Kasumi-1 (cell line): ENCODE measurements around the gene RXRA.

Source experiments
- DNase-seq, 2 experiments: peaks; one replicate each; lab custom pipeline; 2025; lab: John Stamatoyannopoulos, UW

The RXRA gene

DNA sequence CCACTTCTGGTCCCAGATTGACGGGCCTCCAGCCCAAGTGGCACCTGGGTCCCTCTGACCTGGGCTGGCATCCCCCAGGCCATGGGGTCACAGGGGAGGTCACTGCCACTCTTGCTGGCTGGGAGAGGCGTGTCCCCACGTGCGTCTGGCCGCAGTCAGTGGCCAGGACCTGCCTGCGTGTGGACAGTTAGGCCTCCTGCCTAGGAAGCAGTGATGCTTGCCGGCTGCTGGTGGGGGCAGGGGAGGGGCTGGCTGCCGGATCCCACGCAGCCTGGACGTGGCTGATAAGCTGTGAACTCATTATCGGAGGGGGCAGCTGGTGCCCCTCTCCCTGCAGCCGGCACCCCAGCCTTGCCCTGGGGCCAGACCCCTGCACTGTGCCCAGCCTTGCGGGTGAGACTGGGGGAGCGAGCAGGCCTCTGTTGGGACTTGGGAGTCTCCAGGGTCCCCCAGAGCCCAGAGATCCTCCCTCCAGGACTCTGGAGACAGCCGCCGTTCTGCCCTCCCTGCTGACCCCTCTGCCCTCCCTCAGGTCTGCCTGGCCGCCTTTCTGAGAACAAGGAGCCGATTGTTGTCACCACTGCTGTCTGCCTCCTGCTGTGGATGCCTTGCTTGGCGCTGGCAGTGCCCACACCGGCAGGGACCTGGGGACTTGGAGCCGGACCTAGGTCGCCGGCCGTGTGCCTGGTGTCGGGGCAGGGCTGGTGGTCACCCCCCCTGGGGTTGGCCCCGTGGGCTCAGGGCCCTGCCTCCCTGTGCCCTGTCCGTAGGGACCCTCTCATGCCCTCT is 12.3 kb downstream of the RXRA start:
- no peak for DNase-seq

DNA sequence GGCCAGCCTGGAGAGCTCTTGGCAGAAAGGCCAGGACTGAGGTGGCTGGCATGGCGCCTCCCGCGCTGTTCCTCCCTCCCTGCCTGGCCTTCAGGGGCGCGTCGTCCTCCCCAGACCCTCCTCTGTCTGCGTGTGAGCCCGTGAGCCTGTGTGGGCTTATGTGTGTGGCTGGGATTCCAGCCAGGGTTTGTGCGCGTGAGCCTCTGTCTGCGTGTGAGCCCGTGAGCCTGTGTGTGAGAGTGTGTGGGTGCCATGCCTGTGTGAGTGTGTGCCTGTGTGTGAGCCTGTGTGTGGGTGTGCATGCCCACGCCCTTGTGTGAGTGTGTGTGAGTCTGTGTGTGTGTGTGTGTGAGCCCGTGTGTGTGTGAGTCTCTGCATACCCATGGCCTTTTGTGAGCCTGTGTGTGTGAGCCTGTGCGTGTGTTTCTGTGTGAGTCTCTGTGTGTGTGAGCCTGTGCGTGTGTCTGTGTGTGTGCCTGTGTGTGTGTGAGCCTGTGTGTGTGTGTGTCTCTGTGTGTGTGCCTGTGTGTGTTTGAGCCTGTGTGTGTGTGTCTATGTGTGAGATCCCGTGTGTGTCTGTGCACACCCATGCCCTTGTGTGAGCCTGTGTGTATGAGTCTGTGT is 13.0 kb downstream of the RXRA start:
- DNase-seq: no peak

DNA sequence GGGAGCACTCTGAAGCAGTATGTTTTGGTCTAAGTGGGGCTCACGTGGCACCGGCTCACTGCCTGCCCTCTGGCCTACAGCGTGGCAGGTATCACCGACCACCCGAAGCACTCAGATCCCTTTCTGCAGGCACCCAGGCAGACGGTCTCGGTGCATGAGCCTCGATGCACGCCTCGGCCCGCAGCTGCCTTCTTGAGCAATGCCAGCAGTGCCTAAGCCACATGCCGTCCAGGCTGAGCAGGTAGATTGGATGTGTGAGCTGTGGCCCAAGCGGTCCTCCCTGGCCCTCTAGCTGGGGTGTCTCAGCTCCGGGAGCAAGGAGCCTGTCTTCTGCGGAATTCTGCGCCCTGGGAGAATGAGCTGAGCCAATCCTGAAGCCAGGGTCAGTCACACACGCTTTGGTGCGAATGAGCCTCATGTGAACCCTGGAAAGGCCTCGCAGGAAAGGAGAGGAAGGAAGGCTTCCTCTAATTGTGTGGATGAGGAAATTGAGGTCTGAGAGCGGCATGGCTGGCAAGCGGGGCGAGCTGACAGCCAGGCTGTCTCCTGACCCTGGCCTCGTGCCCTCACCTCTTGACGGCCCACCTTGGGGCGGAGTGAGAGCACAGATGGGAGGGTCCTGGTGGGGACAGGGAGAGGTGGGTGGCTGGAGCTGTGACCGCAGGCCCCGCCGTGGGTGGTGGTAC is 14.4 kb downstream of the RXRA start:
- peak; percentile 45 to 60 for DNase-seq

DNA sequence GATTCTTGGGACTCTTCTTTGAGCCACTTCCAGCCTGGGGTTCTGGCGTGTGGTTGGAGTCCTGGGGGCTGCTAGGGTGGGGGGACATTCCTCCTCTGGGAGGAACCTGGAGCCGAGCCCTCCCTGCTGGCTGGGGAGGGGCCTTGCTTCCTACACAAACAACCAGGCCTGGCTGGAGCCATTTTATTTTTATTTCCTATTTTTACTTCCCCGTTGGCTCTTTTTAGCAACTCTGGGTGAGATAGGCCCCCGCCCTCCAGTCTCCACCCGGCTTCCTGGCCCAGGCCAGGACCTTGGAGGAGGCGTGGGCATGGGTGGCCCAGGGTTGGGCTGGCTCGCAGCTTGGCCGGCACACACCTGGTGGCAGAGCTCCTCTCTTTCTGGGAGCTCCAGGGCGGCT is 15.1 kb downstream of the RXRA start:
- DNase-seq: peak; percentile 45 to 66

DNA sequence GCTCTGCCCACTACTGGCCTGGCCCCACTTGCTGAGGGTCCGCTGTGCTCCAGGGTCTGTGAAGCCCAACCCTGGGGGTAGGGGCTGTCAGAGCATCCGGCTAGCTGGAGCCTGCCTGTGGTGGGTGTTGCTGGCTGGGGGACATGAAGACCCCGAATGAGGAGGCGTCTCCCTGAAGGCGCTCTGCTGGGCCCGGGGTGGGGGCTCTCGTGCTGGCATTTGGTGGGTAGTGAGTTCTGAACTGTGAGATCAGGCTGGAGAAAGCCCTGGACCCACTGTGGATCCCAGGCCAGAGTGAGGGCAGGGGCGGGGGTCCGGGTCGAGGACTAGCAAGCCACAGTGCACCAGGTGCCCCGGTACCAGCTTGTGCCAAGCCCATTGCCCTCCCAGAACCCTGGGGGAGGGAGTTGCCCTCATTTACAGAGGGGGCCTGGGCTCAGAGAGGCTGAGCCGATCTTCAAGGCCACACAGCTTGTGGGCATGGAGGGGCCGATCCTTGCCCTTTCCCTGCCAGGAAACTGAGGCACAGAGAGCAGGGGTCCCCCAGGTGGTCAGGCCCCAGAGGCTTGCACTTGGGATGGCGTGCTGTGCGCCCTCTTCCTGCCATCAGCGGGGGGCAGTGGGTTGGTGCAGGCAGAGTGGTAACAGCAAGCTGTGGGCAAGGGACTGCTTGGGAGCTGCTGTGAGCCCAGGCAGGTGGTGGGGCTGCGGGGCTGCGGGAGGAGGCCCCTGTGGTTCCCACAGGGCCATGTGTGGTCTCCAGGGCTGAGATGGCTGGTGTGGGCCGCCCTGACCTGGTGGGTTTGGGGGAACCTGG is 15.9 kb downstream of the RXRA start:
- DNase-seq: no peak

DNA sequence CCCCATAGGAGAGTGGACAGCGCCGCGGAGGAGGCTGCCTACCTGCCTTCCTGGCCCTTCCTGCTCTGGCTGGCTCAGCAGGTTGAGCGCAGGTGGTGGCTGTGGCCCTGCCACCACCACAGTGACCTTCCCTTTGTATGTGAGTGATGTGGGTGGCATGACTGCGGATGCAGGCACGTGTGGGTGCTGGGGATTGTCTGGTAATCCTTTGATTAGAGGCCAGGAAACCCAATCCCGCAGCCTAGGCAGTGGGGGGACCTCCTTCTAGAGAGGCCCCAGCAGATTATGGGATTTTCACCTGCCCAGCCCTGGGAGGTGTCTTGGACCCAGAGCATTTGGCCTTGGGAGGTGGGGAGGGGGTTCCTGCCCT is 16.5 kb downstream of the RXRA start:
- no peak for DNase-seq

DNA sequence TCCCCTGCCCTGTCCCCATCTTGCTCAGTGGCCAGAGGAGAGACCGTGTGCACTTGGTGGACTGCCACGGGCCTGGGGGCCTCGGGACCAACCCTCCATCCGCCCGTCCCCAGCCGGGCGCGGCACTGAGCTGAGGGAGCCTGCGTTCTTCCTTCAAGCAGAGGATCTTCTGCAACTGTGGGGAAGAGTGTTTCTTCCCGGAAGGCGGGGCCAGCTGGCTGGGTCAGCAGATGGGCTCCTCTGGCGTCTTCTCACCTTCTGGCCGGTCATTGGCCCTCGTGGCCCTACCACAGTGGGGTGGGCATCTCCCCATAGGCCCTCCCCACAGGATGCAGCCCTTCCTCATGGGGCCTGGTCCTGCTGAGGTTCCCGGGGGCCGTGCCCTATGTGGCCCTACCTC is 17.4 kb downstream of the RXRA start:
- DNase-seq: no peak

DNA sequence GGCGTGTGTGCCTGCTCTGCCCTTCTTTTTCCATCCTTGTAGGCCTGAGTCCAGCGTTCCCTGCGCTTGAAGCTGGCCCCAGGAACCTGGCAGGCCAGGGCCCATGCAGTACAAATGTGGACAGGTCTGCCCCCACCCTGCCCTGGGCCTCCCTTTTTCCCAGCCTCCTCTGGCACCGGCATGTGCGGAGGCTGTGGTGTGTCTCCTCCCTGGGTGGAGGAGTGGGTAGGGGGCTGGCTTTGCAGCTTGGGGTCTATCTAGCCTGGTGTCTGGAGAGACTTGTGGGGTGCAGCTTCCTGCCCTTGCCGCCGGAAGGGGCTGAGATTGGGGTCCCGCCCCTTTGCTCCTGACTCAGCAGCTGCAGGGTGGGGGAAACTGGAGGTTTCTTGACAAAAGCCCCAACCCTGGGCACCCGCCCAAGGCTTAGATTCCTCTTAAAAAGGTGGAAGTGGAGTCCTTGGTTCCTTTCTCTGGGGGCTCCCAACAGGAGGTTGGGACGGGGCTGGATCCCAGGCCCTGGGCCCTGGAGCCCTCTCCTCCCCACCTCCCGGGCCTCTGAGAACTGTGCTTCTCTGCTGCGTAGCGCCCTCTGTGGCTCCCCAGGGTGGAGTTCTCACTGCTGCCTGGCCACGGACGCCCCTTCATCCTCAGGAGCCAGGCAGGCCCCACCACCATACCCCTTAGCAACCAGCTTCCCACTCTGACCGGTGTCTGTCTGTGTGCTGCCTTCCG is 18.0 kb downstream of the RXRA start:
- peak; percentile 49 to 56 for DNase-seq

DNA sequence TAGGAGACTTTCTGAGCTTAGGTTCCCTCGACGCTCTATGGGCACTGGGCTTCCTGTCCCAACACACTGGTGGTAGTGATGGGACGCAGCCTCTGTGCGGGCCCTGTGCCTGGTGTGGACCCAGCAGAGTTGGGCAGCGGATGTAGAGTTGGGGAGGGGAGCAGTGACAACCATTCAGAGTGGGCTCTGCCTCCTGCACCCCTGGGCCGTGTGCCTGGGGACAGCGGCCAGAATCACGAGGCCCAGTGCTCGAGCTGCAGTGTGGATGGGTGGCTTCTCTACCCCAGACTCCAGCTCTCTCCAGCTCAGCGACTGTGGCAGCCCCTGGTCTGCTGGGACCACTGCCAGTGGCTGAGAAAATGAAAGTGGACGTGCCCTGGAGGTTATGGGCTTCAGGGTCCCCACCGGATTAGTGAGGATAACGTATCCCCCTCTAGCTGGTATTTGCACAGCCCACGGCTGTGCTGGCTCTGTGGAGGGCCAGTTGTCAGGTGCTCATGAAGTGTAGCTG is 18.6 kb downstream of the RXRA start:
- no peak for DNase-seq

DNA sequence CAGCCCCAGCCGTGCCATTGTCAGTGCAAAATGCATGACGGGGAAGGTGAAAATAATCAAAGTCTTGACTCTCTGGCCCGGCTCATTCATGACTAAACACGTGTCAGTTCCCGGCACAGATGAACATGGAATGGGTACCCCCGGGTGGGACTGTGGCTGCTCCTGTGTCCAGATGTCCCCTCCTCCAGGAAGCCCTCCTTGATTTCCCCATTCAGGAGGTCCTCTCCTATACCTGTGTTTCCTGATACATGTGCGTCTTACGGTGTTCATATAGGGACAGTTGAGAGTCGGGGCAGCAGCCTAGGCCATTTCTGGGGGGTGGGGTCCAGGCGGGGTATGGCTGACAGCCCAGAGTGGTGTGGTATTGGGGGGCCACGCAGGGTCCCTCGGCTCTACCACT is 19.5 kb downstream of the RXRA start:
- no peak for DNase-seq

DNA sequence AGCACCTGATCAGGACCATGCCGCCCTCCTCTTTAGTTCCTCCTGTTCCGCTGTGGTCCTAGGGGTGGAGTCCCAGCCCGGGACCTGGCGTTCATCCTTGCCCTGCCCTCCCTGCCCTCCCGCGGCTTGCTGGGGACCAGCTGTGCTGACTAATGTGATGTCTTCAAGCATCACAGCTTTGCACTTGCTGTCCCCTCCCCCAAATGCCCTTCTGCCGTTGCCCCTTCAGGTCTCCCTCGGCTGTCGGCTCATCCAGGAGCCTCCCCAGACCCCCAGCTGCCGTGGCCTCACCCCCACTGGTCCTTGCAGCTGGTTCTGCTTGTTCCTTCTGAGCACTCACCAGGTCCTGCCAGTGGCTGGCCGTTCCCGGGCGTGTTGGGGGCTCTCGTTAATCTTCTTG is 19.9 kb downstream of the RXRA start:
- no peak for DNase-seq

DNA sequence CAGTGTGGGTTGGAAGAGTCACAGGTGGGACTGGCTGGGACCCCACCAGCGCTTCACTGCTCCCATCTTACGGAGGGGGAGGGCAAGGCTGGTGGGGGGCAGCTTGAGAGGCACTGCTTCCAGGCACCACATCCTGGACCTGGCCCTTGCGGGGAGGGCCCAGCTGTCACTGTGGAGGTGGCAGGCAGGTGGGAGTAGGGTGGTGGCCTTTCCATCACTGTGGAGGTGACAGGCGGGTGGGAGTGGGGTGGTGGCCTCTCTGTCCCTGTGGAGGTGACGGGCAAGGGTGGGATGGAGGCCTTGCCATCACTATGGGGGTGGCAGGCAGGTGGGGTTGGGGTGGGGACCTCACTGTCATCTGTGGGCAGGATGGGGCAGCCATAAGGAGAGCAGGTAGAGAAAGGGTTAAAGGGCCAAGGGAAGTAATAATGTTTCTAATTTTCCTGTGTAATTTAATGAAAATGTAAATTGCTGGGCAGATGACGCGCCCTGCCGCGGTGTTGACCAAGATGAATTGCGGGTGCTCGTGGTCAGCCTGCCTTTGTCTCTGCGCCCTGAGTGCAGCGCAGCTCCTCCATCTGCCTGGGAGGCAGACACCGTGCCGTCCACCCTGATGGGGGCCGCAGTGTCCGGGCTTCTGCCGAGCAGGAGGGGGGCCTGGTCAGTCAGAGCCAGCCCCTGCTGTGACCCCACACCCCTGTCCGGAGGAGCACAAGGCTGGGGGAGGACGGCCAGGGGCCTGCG is 20.8 kb downstream of the RXRA start:
- no peak for DNase-seq

DNA sequence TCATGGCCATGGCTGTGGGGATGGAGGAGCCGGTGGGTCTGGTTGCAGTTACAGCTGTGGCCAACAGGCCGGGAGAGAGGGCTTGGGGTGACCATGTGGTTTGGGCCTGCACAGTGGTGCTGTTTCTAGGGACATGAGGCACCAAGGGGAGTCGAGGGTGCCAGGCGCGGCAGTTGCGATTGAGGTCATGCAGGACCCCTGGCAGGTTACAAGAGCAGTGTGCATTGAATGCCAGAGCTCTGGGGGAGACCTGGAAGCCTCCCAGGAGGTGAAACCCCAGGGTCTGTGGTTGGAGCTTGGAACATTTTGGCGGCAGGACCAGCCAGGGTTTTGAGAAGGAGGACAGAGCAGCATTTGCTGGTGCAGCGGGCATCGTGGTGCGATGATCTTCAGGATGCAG is 21.7 kb downstream of the RXRA start:
- no peak for DNase-seq

DNA sequence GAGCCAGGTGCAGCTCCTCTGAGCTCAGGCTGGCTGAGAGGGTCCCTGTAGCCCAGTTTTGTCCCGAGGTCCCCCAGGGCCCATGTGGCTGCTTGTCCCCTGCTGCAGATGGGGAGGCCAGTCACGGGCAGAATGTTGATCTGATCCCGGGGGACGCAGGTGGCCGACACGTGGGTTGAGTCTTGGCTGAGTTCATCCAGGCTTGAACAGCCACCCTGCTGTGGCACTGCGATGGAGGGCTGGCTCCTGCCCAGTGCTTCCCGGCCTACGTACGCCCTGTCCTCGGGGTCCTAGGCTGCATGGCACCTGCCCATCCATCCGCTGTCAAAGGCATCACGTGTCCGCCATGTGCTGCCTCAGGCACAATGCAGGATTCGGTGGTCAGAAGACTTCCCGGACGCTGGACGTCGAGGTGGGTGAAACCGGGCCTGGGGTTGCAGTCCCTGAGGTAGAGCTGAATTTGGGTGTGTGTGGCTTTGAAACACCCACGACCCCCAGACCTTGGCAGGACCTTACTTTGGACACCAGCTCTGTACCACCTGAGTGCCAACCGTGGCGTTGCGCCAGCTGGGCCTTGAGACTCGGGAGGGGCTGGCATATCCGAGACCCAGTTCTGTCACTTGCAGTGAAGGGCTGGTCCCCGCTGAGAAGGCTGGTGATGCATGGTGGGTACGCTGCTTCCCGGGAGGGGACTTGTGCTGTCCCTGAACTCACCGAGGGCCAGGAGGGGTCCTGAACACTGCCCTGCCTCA is 22.3 kb downstream of the RXRA start:
- DNase-seq: no peak

DNA sequence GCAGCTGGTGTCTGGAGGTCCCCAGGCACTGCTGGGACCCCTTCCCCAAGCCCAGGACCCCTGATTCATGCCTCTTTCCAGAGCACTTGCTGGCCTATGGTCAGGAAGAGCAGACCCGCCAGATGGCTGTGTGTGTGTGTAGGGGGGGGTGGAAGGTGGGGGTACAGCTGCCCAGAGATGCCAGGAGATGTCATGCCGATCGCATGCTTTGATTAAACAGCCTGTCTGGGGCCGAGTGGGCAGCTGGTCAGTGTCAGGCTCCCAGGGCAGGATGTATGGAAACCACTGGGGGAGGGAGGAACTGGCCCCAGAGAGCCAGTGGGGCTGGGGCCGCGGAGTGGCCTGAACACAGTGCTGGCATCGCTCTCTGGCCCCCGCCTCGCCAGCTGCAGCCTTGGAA is 23.7 kb downstream of the RXRA start:
- no peak for DNase-seq

DNA sequence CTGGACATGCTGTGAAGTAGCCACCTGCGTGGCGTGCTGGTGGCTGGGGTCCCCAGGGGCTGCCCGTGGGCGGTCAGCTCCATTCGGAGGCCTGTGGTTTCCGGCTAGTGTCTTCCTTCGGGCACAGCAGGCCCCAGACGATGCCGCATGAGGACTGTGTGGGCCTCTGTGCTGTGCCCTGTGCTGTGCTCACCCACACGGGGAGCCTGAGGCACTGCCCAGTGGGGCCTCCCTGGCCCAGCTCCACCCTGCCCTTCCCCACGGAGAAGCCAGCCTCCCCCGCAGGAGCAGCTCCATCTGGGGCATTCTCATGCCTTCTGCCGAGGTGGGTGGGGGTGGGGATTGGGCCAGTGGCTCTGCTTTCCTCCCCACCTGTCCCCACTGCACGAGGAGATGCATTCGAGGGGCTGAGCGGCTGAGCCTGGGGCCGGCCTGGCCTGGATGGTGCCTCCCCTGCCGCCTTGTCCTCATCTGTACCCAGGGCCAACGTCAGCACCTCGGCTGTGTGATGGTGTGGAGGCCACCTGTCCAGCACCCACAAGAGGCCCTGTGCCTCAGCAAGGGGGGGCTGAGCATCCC is 24.2 kb downstream of the RXRA start:
- no peak for DNase-seq

DNA sequence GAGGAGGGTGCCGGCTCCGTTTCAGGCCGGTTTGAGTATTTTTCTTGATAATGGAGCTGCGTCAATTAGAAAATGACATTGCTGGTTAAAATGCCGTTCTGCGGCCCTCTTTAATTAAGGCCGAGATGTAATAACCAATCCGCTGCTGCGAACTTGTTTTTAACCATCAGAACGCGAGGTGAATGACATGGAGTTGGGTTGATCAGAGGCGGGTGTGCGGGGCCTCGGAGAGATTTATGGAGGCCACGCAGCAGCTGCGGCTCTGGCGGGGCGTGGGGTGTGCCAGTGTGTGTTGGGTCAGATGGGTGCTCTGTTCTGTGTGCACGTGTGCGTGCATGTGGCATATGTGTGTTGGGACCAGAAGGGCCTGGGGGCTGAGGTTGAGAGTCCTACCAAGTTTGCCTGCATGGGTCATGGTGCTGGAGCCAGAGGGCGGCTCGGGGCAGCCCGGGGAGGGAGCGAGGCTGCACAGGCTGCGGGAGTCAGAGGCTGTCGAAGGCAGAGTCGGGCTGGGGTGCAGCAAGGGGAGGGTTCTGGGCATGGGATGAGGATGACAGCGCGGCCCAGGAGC is 25.4 kb downstream of the RXRA start:
- no peak for DNase-seq

DNA sequence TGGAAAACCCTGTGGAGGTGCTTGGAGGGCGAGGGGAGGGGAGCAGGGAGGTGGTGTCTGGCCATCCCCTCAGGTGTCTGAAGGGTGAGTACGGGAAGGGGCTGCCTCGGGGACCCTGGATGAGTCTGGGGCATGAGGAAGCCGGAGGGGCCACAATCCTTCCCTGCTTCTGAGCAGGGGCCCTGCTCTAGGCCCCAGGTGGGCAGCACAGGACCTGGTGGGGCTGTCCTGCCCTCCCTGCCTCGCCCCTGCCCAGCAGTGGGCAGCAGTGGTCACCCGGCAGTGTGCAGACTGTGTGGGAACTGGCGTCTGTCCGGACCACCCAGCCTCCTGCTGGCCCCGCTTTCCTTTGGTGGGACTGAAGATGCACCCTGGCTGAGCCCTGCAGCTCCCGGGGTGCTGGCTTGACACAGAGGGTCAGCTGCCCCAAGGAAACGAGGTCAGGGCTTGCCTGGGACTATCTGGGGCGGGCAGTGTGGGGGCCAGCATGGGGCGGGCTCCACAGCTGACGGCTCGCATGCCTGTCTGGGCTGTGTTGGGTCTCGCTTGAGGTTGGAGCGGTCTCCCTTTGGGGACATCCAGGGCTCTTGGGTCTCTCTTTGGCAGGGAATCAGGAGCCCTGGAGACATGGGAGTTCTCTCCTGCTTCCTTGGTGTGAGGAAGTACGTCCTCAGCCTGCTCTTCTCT is 26.1 kb downstream of the RXRA start:
- no peak for DNase-seq

DNA sequence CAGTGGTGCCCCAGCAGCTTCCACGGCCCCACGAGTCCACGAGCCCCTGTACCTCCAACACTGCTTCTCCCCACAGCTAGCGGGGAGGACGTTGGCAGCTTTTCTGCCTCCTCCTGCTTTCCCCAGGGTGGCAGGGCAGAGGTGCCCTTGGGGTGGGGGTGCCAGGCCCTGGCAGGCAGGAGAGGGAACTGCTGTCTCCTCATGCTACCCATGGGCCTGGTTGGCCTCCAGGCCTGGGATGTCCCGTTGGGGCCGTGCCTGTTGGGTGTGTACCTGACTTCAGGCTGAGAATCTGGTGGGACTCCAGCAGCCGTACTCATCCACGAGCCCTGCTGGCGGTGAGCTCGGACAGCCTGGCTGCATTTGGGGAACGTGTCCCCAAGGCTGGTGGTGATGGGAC is 27.3 kb downstream of the RXRA start:
- DNase-seq: no peak
